NCI-H128 (cell line): ENCODE measurements around the gene RNF6.

Source experiments
- DNase-seq: peaks from one replicate; lab custom pipeline; 2025; ENCODE audit not compliant: unreplicated experiment; lab: John Stamatoyannopoulos, UW

RNF6 gene

DNA sequence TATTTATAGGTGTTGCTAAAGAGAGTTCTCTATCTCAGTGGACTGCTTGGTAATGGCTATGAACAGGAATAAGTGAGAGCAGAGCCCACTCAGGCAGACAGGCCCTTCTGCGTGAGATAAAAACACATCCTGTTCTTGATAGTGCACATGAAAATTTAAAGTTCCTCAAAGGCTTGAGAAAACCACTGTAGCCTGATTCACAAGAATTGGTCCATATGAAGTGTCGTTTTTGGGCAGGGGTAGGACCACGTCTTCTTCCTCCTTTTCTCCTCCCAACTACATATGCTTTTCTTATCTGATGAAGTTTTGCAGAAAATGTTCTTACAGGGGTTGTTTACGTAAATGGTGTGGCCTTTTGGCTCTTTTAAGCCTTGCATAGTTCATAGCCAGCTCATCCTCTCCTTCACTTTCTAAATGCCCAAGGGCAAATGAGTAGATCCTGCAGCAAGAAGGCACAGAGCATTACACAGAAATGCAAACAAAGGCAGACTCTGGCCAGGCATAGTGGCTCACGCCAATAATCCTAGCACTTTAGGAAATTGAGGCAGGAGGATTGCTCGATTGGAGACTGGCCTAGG is 53.8 kb downstream of the RNF6 start:
- no peak for DNase-seq

DNA sequence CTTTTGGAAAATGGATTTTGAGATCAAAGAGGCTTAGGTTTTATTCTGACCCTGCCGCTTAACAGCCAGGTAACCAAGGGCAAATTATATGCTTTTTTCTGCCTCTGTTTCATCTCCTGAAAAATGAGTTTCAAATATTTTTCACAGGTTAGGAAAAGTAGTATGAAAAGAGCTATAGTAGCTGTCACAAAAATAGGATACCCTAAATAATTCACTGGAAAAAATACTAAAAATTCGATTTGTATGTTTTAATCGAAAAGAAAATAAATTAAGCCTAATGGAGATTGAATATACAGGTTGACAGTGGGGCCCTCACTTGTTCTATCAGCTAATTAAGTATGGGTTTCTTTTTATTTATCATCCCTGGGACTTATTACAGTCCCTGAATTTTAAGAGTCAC is 58.3 kb downstream of the RNF6 start:
- no peak for DNase-seq
